Lower leg skin (tissue), 3 donors: ENCODE data around the gene HSD17B13.
"Not testable (repeated sequence)": the region's sequence is repeated elsewhere in the genome, so short reads cannot be mapped to it uniquely, and the experiment has no call there.

ENCODE experiments used
- CTCF ChIP-seq, 3 donors: fragments of 450-650 bp; IDR thresholded peaks; one replicate each; pipeline ENCODE4 v1.5.1; 2016; ENCODE audit warnings: antibody characterized with exemption in 3 of 3, mild to moderate bottlenecking in 3 of 3, moderate library complexity in 2 of 3
- POLR2A ChIP-seq, 2 donors: fragments of 450-650 bp; IDR thresholded peaks; one replicate each; pipeline ENCODE4 v1.6.1; 2016 to 2017; ENCODE audit warnings: antibody characterized with exemption in 2 of 2, mild to moderate bottlenecking in 1 of 2, moderate library complexity in 1 of 2

- not testable (repeated sequence) for TF ChIP-seq CTCF, POLR2A (IDR thresholded peaks at IDR 0.05)
Measured at GRCh38 chr4:87294911-87295310, 27.8 kb downstream of the HSD17B13 start.
